ENCODE data around the gene NPRL2. TPM values are rescaled to one million over a fixed set of nuclear protein-coding genes. Genes with fewer than 3 reads are reported as not detected.

The NPRL2 gene
- total RNA-seq, 2 experiments from 2014 or later: 55.8 to 58.2 TPM

DNA sequence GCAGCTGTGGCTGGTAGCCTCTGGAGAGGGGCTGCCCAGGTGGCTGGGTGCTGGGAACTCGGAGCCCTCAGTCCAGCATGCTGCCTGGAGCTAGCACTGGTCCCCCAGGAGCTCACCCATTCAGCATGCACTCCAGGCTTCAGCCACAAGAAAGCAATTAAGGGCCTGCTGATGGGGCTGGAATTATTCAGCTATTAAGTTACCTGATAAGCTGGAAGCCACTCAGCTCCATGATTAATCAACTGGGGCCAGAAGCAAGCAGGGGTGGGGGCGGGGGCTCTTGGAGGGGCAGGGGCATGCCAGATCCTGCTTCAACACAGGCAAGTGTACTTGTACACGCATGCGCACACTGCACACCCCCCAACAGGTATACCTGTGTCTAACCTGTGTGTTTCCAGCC, 30.8 kb upstream of the NPRL2 start:
- Mint-ChIP-seq H3K27me3 (peaks cover 2% of the 10 kb centered on the region), H3K4me1 (no peaks in the 10 kb centered on the region), H3K36me3 (no peaks in the 10 kb centered on the region), H3K9me3 (no peaks in the 10 kb centered on the region), H3K27ac (no peak overlapping the region), H3K4me3 (no peak overlapping the region)
- POLR2A ChIA-PET: no interaction called here
- DNase-seq (no peak), ATAC-seq (ENCODE audit: low read depth) (no peak)

DNA sequence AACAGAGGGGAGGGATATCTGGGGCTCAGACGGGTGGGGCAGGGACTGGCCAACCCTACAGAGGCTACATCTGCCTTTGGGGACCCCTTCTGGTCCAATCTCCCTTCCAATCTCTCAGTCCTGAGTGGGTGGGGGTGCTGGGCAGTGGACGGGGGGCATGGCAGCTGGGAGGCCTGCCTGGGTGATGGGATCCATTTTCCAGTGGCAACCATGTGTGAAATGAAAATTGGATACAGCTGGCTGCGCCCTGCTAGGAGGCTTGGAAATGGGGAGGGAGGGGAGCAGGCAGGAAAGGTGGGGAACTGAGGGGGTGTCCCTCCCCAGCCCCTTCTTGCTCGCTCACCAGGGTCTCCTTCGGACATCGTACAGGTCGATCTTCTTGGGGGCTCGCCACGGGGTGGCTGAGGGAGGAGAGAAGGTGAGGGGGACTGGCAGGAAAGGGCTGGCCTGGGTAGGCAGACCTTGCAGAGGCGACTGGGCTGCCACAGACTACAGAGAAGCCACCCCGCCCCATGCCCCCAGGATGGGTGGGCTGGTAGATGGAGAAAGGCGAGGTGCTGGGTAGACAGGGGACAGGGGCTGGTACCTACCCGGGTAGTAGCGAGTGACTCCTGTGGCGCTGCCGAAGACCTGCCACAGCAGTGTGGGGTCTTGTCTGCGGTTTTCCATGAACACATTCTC, 30.0 kb upstream of the NPRL2 start:
- Mint-ChIP-seq H3K27me3 (peaks cover under 1% of the 10 kb centered on the region), H3K27ac (no peak overlapping the region), H3K9me3 (no peaks in the 10 kb centered on the region), H3K4me1 (no peaks in the 10 kb centered on the region), H3K4me3 (no peak overlapping the region), H3K36me3 (no peaks in the 10 kb centered on the region)
- ATAC-seq (ENCODE audit: low read depth) (no peak), DNase-seq (no peak)
- POLR2A ChIA-PET: no interaction called here

DNA sequence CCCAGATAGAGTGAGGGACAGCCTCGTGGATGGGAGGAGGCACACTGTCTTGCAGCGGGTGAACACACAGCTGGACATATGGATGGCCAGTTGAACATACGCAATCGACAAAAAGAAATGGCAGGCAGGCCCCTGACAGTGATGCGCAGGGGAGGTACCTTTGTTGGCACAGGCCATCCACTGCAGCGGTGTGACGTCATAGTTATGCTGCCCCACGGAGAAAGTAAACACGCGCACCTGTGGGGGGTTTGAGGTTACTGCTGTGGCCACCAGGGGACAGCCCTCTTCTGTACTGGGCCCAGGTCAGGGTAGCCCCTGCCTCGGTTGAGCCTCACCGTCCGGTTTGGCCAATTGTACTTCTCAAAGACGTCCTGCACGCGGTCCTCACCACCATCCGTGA, 28.2 kb upstream of the NPRL2 start:
- Mint-ChIP-seq H3K4me1 (no peaks in the 10 kb centered on the region), H3K36me3 (no peaks in the 10 kb centered on the region), H3K27ac (no peak overlapping the region), H3K9me3 (no peaks in the 10 kb centered on the region), H3K4me3 (no peak overlapping the region), H3K27me3 (no peaks in the 10 kb centered on the region)
- no peak for ATAC-seq (ENCODE audit: low read depth)
- POLR2A ChIA-PET: no interaction called here
- no peak for DNase-seq

DNA sequence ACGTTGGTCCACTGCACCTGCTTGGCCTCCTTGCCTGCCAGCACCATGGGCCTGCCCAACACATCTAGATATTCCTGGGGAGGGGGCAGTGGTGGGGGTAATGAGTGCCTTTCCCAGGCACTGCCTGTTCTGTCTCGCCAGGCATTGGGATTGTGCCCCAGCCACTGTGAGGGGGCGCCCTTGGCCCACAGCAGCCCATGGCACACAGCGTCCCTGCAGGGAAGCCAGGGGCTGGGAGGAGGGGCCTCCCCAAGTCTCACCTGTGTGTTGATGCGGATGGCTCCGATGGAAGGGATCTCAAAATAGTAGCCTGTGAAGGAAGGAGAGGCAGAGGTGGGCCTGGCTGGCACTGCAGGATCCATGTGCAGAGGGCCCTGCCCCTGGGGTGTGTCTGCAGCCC, 27.4 kb upstream of the NPRL2 start:
- H3K4me3 Mint-ChIP-seq: no peak overlapping the region
- ATAC-seq (ENCODE audit: low read depth) (no peak), DNase-seq (no peak)
- POLR2A ChIA-PET: no interaction called here
- peaks cover 1% of the 10 kb centered on the region for H3K27me3 Mint-ChIP-seq
- no peaks in the 10 kb centered on the region for H3K9me3 Mint-ChIP-seq
- no peak overlapping the region for H3K27ac Mint-ChIP-seq
- peaks cover 3% of the 10 kb centered on the region for H3K4me1 Mint-ChIP-seq
- no peaks in the 10 kb centered on the region for H3K36me3 Mint-ChIP-seq

DNA sequence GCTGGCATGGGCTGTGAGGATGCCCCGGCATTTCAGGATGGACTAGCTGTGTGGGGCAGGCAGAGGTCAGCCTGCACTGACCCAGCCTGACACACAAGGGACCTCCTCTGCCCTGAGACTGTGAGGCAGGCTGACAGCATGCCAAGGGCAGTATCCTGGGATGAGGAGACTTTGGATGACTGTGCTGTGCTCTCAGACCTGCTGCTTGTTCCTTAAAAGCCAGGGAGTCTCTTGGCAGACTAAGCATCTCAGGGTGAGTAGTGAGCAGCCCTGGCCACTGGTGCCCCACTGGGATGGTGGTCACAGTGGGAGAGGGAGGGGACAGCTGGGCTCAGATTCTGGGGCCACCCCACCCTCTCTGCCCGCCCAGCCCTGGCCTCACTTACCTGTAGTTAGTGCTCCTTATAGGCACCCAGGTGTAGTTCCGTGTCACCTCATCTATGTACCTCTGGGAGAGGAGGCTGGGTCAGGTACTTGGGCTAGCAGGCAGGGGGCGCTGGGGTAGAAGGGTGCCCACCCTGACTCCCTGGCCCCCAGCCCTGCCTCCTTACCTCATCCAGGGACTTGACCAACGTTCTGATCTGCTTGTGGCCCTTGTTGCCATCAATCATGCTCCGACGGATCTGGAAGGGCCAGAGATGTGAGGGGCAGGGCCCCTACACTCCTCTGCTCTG, 24.8 kb upstream of the NPRL2 start:
- Mint-ChIP-seq H3K27me3 (peaks cover 1% of the 10 kb centered on the region), H3K27ac (no peak overlapping the region), H3K36me3 (no peaks in the 10 kb centered on the region), H3K4me1 (peaks cover 4% of the 10 kb centered on the region), H3K4me3 (no peak overlapping the region), H3K9me3 (no peaks in the 10 kb centered on the region)
- ATAC-seq (ENCODE audit: low read depth) (peak; percentile 26), DNase-seq (no peak)
- POLR2A ChIA-PET: no interaction called here

DNA sequence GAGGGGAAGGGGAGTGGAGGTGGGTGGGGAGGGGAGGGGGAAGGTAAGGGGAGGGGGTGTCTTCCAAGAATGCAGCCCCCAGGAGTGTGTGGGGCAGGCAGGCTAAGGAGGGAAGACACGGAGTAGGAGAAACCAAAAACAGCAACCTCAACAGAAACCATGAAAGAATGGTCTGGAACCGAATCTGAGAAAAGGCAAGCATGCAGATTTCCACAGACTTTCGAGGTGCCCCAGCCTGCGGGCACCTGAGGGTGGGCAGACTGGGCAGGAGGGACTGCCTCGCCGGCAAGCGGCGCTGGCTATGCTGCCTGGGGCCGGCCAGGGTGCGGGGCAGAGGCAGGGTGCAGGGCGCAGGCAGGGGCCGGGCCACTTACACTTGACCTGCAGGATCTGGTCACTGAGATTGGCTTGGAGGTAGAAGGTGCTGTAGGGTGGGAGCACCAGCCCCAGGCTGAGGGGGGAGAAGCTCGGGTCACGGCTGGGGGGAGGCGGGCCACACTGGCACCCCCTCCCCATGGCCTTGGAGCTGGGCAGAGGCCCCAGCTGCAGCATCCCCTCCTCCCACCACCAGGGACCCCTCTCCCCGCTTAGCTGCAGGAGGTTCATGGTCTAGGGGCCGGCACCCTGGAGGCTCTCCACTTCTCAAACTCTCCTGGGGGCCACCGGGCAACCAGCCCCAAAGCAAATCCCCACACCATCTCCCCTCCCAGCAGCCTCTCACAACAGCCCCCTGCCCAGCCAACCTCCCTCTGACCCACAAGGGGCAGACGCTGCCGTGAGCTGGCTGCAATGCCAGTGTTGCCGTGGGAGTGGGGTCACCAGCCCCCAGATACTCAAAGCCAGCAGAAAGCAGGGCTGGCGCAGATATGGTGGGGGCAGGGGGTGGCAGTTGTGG, 24.0 kb upstream of the NPRL2 start:
- Mint-ChIP-seq H3K4me1 (peaks cover 4% of the 10 kb centered on the region), H3K4me3 (no peak overlapping the region), H3K27me3 (peaks cover 1% of the 10 kb centered on the region), H3K27ac (no peak overlapping the region), H3K9me3 (no peaks in the 10 kb centered on the region), H3K36me3 (no peaks in the 10 kb centered on the region)
- POLR2A ChIA-PET: no interaction called here
- DNase-seq (no peak), ATAC-seq (ENCODE audit: low read depth) (no peak)

DNA sequence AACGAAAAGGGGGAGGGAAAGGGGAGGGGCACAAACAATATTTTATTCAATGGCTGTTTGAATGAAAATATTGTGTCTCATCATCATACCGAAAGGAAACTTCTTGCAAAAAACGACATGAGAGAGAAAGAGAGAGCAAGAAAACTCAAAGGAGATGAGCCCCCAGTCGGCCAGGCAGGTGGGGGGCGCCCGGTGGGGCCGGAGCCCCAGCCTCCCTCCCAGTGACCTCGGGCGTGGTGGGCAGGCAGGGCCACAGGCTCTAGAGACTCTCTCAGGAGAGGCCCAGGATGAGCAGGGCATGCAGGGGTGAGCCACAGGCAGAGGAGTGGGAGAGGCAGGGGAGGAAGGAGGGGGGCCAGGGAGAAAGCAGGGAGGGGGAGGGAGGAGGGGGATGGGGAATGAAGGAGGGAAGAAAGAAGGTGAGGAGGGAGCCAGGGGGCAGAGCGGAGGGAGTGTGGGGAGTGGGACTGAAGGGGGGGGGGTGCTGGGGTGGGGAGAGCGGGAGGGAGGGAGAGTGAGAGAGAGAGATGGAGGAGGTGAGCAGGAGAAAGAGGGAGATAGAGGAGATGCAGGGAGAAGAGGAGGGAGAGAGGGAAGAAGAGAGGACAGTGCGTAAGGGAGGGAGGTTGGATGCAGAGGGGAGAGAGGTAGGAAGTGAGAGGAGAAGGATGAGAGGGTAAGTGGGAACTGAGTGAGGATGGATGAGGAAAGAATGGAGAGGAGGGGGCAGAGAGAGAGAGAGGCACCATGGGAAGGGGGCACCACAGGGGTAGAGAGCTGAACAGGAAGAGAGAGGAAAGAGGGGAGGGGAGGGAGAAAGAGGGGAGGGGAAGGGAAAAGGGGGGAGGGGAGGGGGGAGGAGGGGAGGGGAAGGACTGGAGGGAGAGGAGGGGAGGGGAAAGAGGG, 22.8 kb upstream of the NPRL2 start:
- H3K4me1 Mint-ChIP-seq: peaks cover 6% of the 10 kb centered on the region
- ATAC-seq (ENCODE audit: low read depth): no peak
- H3K9me3 Mint-ChIP-seq: no peaks in the 10 kb centered on the region
- POLR2A ChIA-PET: no interaction called here
- H3K4me3 Mint-ChIP-seq: no peak overlapping the region
- no peak overlapping the region for H3K27ac Mint-ChIP-seq
- H3K27me3 Mint-ChIP-seq: peaks cover 1% of the 10 kb centered on the region
- no peak for DNase-seq
- H3K36me3 Mint-ChIP-seq: no peaks in the 10 kb centered on the region

DNA sequence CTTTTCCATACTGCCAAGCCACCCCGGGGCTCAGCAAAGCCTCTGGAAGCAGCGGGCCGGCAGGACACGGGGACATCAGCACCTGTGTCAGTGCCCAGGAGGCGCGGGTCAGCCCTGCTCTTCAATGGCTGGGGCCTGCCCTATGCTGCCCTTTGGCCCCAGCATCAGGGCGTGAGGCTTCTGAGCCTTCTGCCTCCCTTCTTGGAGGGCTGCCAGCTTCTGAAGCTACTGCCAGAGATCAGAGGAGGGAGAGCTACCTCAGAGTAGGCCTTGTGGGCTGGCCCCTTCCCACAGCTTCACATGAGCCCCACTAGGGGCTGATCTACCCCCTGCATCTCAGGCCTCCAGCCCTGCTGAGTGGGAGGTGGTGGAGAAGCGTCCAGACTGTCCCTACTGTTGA, 21.8 kb upstream of the NPRL2 start:
- H3K9me3 Mint-ChIP-seq: no peaks in the 10 kb centered on the region
- no peak overlapping the region for H3K27ac Mint-ChIP-seq
- peaks cover 1% of the 10 kb centered on the region for H3K27me3 Mint-ChIP-seq
- no peak for ATAC-seq (ENCODE audit: low read depth)
- no peak overlapping the region for H3K4me3 Mint-ChIP-seq
- H3K4me1 Mint-ChIP-seq: peaks cover 6% of the 10 kb centered on the region
- no peak for DNase-seq
- POLR2A ChIA-PET: no interaction called here
- H3K36me3 Mint-ChIP-seq: no peaks in the 10 kb centered on the region

DNA sequence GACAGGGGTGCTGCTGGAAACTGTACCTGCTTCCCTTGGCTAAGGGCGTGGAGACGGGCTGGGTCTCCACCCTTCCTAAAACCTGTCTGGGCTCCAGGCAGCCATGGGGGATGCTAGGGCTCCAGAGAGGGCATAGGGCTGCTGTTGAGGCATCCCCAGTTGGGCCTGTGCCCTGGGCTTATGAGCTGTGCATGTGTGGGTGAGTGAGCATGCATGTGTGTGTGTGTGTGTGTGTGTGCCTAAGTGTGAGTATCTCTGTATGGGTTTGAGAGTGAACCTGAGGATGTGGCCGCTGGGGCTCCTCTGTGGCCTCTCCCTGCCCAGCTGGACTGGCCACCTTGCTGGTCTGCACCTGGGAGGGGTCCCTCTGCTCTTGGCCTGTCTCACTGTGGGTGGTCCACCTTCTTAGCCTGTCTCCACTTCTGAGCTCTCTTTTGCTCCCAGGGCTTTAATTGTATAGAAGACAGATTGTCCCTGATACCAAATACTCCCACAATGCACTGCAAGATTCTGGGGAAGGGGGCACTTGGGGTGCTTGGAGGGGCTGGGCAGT, 20.6 kb upstream of the NPRL2 start:
- DNase-seq: no peak
- Mint-ChIP-seq H3K9me3 (no peaks in the 10 kb centered on the region), H3K4me3 (no peak overlapping the region), H3K27ac (no peak overlapping the region), H3K27me3 (peaks cover 1% of the 10 kb centered on the region), H3K4me1 (peaks cover 6% of the 10 kb centered on the region), H3K36me3 (no peaks in the 10 kb centered on the region)
- ATAC-seq (ENCODE audit: low read depth): no peak
- POLR2A ChIA-PET: no interaction called here

DNA sequence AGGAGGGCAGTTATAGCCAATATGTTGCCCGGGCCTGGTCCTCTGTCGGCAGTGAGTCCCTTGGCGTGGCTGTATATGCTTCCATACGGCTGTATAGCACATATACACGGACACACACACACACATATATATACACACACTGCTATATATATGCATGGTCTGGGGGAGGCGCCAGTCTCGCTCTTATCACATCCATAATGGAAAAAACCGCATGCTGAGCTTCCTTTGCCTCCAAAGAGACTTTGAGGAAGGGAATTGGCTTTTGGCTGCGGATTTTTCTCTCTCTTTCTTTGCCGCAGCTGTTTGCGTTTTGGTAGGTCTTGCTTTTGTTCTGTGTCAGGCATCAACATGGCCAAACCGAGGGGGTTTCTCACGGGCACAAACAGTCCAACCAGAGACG, 20.0 kb upstream of the NPRL2 start:
- DNase-seq: no peak
- Mint-ChIP-seq H3K36me3 (no peaks in the 10 kb centered on the region), H3K9me3 (no peaks in the 10 kb centered on the region), H3K27ac (no peak overlapping the region), H3K27me3 (peaks cover 1% of the 10 kb centered on the region), H3K4me1 (peaks cover 9% of the 10 kb centered on the region), H3K4me3 (no peak overlapping the region)
- no peak for ATAC-seq (ENCODE audit: low read depth)
- POLR2A ChIA-PET: no interaction called here

DNA sequence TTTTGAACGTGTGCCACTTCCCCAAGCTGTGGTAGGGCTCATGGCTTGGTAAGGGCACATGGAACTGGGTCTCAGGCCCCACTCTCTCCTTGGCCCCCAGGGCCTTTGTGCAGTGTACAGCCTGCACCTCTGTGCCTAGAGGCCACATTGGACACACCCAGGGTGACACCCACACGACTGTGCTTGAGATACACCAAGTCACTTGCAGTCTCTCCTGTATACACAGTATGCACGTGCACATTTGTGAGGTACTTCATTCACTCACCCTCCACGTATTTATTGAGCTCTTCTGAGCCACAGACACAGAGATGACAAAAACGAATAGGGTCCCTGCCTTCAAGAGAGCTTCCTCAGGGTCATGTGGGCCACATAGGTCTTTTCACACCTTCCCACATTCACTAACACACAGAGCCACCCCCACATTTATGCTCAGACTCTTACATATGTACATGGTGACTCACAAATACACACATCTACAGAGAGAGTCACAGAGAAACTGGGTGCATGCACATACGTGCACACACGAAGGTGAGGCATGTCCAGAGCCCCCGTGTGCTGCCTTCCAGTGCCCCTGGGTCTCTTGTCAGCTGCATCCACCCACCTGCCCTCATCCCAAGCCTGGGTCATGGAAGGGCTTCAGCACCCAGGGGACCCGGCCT, 18.6 kb upstream of the NPRL2 start:
- Mint-ChIP-seq H3K36me3 (no peaks in the 10 kb centered on the region), H3K27me3 (peaks cover 1% of the 10 kb centered on the region), H3K27ac (no peak overlapping the region), H3K4me1 (peaks cover 9% of the 10 kb centered on the region), H3K9me3 (no peaks in the 10 kb centered on the region), H3K4me3 (no peak overlapping the region)
- POLR2A ChIA-PET: no interaction called here
- no peak for DNase-seq
- ATAC-seq (ENCODE audit: low read depth): no peak

DNA sequence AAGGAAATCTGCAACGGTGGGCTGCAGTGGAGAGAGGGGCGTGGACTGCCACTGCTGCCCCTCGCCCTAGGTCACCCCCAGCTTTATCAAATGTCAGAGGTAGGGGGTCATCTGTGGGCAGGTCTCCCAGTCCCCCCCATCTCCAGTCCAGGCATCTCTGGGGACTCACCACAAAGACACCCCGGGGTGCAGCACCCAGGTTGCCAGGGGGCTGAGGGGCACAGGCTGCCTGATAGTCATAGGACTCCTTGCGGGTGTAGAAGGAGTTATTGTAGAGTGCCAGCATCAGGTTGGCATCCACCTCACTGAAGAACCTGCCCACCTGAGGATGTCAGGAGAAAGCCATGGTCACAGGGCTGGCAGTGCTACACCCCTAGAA, 15.3 kb upstream of the NPRL2 start:
- POLR2A ChIA-PET: interaction anchor here (0.6 to 1.2 kb wide), 5 partner anchors 12 to 201 kb away, joined by 3 to 9 read pairs (median 6); partner anchors contain the start of genes C3orf18 and RASSF1
- H3K27ac Mint-ChIP-seq: peak overlapping the region; percentile 86
- ATAC-seq (ENCODE audit: low read depth): no peak
- H3K27me3 Mint-ChIP-seq: no peaks in the 10 kb centered on the region
- H3K4me3 Mint-ChIP-seq: peak overlapping the region; percentile 83
- H3K9me3 Mint-ChIP-seq: no peaks in the 10 kb centered on the region
- H3K36me3 Mint-ChIP-seq: no peaks in the 10 kb centered on the region
- peaks cover 5% of the 10 kb centered on the region for H3K4me1 Mint-ChIP-seq
- DNase-seq: no peak

Measured in activated naive CD8-positive, alpha-beta T cell treated with anti-CD3 and anti-CD28 coated beads, Interleukin-2, amount 10 ng/mL, durations not matched to agents 7 days and 5 days (primary cell).